Ovary (tissue), 9 donors: ENCODE data around the gene DNASE1L1. TPM values are rescaled to one million over a fixed set of nuclear protein-coding genes. Genes with fewer than 3 reads are reported as not detected.
A peak's percentile ranks its signal among the peaks of the same experiment; 100 is the strongest.

Experiments
- DNase-seq, 5 donors: peaks; one replicate each; pipeline ENCODE4 v3.0.0-alpha.2; 2019 to 2020
- H3K27ac ChIP-seq, 2 donors: fragments of 200-600 bp; one replicate each; pipeline versions ENCODE4 v1.5.1 to v1.8.0; 2019 to 2022
- H3K27me3 ChIP-seq: fragments of 200-600 bp; one replicate; pipeline ENCODE4 v1.8.0; 2022
- H3K36me3 ChIP-seq: fragments of 200-600 bp; sonication (generic); one replicate; pipeline ENCODE4 v1.5.1; 2019
- H3K4me1 ChIP-seq: one replicate; pipeline ENCODE4 v1.8.1; 2013; ENCODE audit warnings: mild to moderate bottlenecking, moderate library complexity; ENCODE audit not compliant: insufficient read depth
- H3K4me3 ChIP-seq: fragments of 200-600 bp; sonication (generic); one replicate; pipeline ENCODE4 v1.5.1; 2017
- H3K9me3 ChIP-seq, 2 donors: fragments of 200-600 bp in 1 of 2; sonication (generic) in 1 of 2; one replicate each; pipeline versions ENCODE4 v1.5.1 to v1.8.1; 2013 to 2019; ENCODE audit warnings: mild to moderate bottlenecking in 1 of 2, moderate library complexity in 1 of 2
- EP300 ChIP-seq: sonication (generic); formaldehyde crosslinking; IDR thresholded peaks from one replicate; pipeline ENCODE4 v1.6.1; 2017; ENCODE audit warnings: antibody characterized with exemption
- POLR2A ChIP-seq: fragments of 450-650 bp; IDR thresholded peaks from one replicate; pipeline ENCODE4 v1.6.1; 2017; ENCODE audit warnings: antibody characterized with exemption, mild to moderate bottlenecking, moderate library complexity
- WGBS, 3 donors: extraction: QIAGEN DNeasy Blood & Tissue Kit in 1 of 3; methylation state at CpG; one replicate each; pipeline versions ENCODE4 v1.1.5 to v1.1.7; 2013 to 2017; 5-methylcytosine and 5-hydroxymethylcytosine counted together
- intact Hi-C, 4 donors: fragments of 100-400 bp; cut with DNase I; formaldehyde crosslinking; loops; one replicate each; pipeline versions ENCODE4 v1.11.0 to v1.15.1; 2022 to 2023
- polyA plus RNA-seq, 2 donors: library from polyadenylated mRNA; stranded (reverse); fragments of 200-250 nt in 1 of 2; fragments of 350-450 nt in 1 of 2; fragmentation: Illumina TruSeq in 1 of 2; extraction: RNeasy Lipid Tissue Mini Kit (QIAGEN cat#74804) in 1 of 2; gene quantifications; one replicate each; pipeline ENCODE4 v1.2.3, GENCODE V29; 2013 to 2014
- total RNA-seq, 7 donors: library from RNA; depleted of rRNA in 2 of 7; stranded (reverse); fragments of >200 nt in 2 of 7; fragmentation: NEBNext Ultra II Directional in 3 of 7; extraction: Animal tissue kit (Norgen Biotek cat#: 25700) in 3 of 7; gene quantifications; one replicate each; pipeline versions ENCODE4 v1.1.0 to v1.2.4, GENCODE V29; 2016 to 2023
- TF ChIP-seq, protein P1 (sequence below), 3 donors: fragments of 450-650 bp in 2 of 3; fragments of 200-600 bp in 1 of 3; IDR thresholded peaks; one replicate each; pipeline versions ENCODE4 v1.5.1 to v1.8.0; 2016 to 2022; ENCODE audit warnings: antibody characterized with exemption in 3 of 3, mild to moderate bottlenecking in 1 of 3
- donor health status: DM: no; HTN: no; CAD: no; lungs with moderate emphysema.
- donor health status: DM: no; HTN: no; CAD: no.
- donor health status: Bipolar disorder and iron deficiency.
- donor health status: DM: yes; HTN: yes; CAD: no.
- donor health status: DM: no; HTN: no; CAD: no.
- donor health status: DM: yes; HTN: yes; CAD: no.

The DNASE1L1 gene
- total and polyA plus RNA-seq, 9 donors = 11.9 to 21.4 (median 17.2) TPM

DNA sequence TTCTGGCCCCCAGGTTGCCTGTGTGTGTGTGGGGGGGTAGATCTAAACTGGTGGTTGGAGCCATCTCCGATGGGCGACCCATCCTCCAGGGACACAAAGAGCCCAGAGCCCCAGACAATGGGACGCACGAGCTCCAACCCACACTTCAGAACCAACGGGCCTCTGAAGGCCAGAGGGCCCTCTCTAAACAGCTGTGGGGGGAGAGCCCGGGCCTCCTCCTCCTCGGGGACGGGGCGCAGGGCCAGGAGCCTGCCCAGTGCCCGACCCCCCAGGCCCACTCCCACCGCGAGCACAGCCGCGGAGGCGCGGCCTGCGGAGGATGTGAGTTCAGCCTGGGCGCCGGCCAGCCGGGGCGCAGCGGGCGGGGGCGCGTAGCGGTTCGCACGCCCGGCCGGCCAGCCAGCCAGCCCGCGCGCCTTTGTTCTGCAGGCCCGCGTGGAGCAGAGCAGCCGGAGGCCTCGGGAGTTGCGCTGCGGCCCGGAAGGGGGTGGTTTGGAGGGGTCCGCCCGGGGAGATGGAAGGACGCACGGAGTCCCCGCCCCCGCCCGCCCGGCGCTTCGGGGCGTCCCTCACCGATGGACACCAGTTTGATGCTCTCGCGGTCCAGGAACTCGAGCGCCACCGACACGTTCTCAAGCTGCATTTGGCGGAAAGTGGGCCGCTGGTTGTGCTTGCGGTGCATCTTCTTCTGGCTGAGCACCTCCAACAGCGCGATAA lies 38.6 kb downstream of the DNASE1L1 start:
- H3K9me3 ChIP-seq = no peaks in the 10 kb centered on the region
- H3K36me3 ChIP-seq = no peaks in the 10 kb centered on the region
- H3K27ac ChIP-seq = peak overlapping the region; percentile 49 to 79
- no peaks in the 10 kb centered on the region for H3K27me3 ChIP-seq
- H3K4me1 ChIP-seq = peaks cover 8% of the 10 kb centered on the region
- peak; percentile 39 to 66 (median 55) for DNase-seq
- H3K4me3 ChIP-seq = peak overlapping the region; percentile 55
- intact Hi-C loops = no loop called here
- TF ChIP-seq POLR2A = no peak
- TF ChIP-seq, protein P1, sequence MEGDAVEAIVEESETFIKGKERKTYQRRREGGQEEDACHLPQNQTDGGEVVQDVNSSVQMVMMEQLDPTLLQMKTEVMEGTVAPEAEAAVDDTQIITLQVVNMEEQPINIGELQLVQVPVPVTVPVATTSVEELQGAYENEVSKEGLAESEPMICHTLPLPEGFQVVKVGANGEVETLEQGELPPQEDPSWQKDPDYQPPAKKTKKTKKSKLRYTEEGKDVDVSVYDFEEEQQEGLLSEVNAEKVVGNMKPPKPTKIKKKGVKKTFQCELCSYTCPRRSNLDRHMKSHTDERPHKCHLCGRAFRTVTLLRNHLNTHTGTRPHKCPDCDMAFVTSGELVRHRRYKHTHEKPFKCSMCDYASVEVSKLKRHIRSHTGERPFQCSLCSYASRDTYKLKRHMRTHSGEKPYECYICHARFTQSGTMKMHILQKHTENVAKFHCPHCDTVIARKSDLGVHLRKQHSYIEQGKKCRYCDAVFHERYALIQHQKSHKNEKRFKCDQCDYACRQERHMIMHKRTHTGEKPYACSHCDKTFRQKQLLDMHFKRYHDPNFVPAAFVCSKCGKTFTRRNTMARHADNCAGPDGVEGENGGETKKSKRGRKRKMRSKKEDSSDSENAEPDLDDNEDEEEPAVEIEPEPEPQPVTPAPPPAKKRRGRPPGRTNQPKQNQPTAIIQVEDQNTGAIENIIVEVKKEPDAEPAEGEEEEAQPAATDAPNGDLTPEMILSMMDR (IDR thresholded peaks at IDR 0.05) = no peak
- WGBS, 3 donors = 31 to 36% (median 35%) methylated on average over 47 to 63 of the region's 63 CpGs

DNA sequence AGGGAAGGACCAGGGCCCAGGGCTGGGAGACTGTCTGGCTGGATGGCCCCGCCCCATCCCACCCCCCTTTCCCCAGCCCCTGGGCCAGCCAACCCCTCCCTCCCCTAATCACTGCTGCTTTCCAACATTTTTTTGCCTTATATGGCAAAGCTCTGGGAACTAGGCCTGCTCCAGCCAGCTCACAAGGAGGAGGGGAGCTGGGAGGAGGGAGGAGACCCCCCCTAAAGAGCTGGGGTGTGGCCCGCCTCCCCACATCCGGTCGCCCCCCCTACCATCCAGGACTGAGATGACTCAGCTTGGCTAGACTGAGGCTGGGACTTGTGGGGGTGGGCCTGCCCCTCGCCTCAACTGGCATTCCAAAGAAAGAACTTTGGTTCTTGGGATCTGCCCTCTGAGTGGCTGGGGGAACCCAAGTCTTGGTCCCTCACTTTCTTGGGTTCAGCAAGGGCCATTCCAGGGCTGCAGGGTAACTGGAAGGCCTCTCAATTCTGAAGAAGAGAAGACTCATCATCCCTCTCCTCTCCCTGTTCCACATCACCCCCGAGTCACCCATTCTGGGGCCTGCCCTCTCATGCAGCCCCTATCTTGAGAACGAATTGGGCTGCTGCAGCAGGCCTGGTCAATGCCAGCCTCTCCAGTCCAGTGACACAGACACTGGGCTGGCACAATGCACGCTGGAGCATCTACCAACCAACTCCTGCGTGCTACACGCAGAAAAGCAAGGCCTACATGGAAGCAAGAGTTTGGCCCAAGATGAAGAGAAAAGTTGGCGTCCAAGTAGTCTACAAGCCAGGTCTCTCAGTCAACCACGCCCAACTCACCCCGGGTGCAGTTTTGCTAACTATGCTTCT lies 39.4 kb downstream of the DNASE1L1 start:
- peak overlapping the region; percentile 55 for H3K4me3 ChIP-seq
- peaks cover 8% of the 10 kb centered on the region for H3K4me1 ChIP-seq
- DNase-seq = peak; percentile 85 to 89 (median 87)
- WGBS, 3 donors = 27 to 45% (median 30%) methylated on average over 12 to 13 of the region's 13 CpGs
- intact Hi-C loops = no loop called here
- H3K27me3 ChIP-seq = no peaks in the 10 kb centered on the region
- H3K9me3 ChIP-seq = no peaks in the 10 kb centered on the region
- peak overlapping the region; percentile 87 to 90 for H3K27ac ChIP-seq
- TF ChIP-seq POLR2A = peak; percentile 39
- TF ChIP-seq, protein P1 (IDR thresholded peaks at IDR 0.05) = no peak
- no peaks in the 10 kb centered on the region for H3K36me3 ChIP-seq

DNA sequence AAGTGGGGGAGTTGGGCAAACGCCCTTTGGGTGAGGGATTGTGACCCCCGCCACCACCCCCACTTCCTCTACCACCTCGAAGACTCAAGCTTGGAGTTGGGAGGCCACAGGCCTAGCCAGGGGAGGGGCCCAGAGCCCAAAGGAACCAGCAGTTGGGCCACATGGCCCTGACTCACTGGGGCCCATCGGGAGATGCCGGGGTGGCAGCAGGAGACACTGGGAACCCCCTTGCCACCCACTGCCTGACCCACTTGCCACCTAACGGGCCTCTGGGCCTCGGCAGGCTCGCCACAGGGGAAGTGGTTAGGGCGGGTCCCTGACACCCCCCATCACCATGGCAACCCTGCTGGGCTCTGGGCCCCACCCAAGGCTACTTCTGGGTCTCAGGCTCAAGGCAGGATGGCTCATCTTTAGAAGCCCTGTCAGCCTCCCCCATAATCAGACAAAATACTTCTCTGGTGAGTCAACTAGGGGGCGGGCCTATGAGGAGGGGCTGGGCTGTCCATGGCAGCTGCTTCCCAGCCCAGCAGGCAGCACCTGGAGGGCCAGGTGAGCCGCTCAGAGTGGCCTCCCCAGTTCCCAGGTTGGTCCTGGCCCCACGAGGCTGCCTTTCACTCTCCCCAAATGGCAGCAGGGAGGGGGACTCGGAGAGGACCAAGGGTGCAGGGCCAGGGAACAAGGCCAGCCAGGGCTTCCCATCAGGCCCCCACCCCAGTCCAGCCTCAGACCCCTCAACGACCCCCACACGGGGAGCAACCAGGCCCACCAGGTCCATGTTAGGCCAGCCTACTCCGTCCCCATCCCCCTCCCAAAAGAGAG lies 40.2 kb downstream of the DNASE1L1 start:
- WGBS, 3 donors = 35 to 51% (median 41%) methylated on average over 11 to 16 of the region's 16 CpGs
- Histone ChIP-seq H3K27ac (peak overlapping the region; percentile 87 to 90), H3K4me3 (peak overlapping the region; percentile 55), H3K4me1 (peaks cover 8% of the 10 kb centered on the region), H3K36me3 (no peaks in the 10 kb centered on the region), H3K27me3 (no peaks in the 10 kb centered on the region), H3K9me3 (no peaks in the 10 kb centered on the region)
- intact Hi-C loops = no loop called here
- DNase-seq = peak; percentile 81 to 90 (median 83)
- no peak for TF ChIP-seq EP300
- peak; percentile 13 for TF ChIP-seq POLR2A

DNA sequence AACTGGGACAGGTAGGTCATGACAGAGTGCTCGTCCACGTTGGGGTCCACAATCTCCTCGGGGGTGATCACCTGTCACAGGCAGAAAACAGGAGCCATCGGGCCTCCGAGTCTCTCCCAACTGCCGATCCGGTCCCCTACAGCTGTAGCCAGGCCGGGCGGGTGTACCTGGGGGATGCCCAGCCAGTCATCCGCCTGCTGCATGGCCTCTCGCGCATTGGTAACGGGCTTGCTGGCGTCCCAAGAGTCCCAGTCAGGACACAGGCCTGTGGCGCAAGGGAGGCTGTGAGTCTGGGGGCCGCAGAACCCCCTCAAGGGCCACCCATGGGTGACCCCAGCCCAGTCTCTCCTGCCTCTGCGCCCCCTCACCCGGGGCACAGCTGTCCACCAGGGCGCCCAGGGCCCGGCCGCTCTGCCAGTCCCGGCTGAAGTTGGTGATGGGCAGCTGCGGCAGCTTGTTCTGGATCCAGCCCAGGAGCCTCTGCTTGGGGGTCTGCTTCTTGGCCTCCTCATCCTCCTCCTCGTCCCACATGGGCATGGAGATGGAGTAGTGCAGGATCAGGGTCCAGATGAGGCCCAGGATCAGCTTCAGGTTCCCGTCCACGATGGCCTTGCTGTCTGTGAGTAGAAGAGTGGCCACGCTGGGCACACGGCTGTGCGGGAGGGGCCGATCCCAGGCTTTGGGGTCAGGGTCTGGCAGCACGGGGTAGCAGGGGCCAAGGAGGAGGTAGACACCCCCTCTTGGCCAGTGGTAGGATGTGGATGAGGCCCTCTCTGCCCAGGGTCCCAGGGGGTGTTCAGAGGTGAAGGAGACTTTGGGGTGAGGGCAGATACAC lies 41.4 kb downstream of the DNASE1L1 start:
- no peaks in the 10 kb centered on the region for H3K27me3 ChIP-seq
- H3K27ac ChIP-seq = peak overlapping the region; percentile 87 to 90
- intact Hi-C loops = no loop called here
- no peak for DNase-seq
- peaks cover 8% of the 10 kb centered on the region for H3K4me1 ChIP-seq
- no peaks in the 10 kb centered on the region for H3K9me3 ChIP-seq
- WGBS, 3 donors = 66 to 76% (median 71%) methylated on average over 25 to 31 of the region's 31 CpGs
- H3K36me3 ChIP-seq = no peaks in the 10 kb centered on the region
- TF ChIP-seq, protein P1 (IDR thresholded peaks at IDR 0.05) = no peak
- TF ChIP-seq POLR2A (no peak), EP300 (no peak)
- no peak overlapping the region for H3K4me3 ChIP-seq
